GM12878 (cell line): ENCODE data around the gene RHBDD3. TPM values are rescaled to one million over a fixed set of nuclear protein-coding genes. Genes with fewer than 3 reads are reported as not detected.
A peak's percentile ranks its signal among the peaks of the same experiment; 100 is the strongest.

Experiments
- ATF7 ChIP-seq: fragments of 450-650 bp; IDR thresholded peaks from 2 replicates; pipeline ENCODE4 v1.6.1; 2016; ENCODE audit warnings: low read depth, mild to moderate bottlenecking
- BACH1 ChIP-seq: fragments of 450-650 bp; IDR thresholded peaks from 2 replicates; pipeline ENCODE4 v1.6.1; 2017; ENCODE audit warnings: mild to moderate bottlenecking, borderline replicate concordance
- CHD4 ChIP-seq: fragments of 200-600 bp; sonication (generic); IDR thresholded peaks from 2 replicates; pipeline ENCODE4 v1.6.1; 2016; ENCODE audit warnings: mild to moderate bottlenecking
- FOXM1 ChIP-seq: IDR thresholded peaks from 2 replicates; pipeline ENCODE4 v1.6.1; 2012; ENCODE audit warnings: low read depth, mild to moderate bottlenecking, inconsistent platforms, low read length, moderate library complexity
- KAT2A ChIP-seq: conservative IDR thresholded peaks from 2 replicates; pipeline ENCODE4 v1.6.1; 2011; ENCODE audit warnings: low read depth, low read length; ENCODE audit not compliant: control insufficient read depth
- MTA2 ChIP-seq: fragments of 450-650 bp; IDR thresholded peaks from 2 replicates; pipeline ENCODE4 v1.6.1; 2016; ENCODE audit warnings: low read depth, mild to moderate bottlenecking, moderate library complexity
- NBN ChIP-seq: fragments of 450-650 bp; IDR thresholded peaks from 2 replicates; pipeline ENCODE4 v1.6.1; 2016
- NRF1 ChIP-seq: conservative IDR thresholded peaks from 2 replicates; pipeline ENCODE4 v1.6.1; 2011; ENCODE audit warnings: mild to moderate bottlenecking, low read depth, low read length, improper control_type of control experiment
- PAX5 ChIP-seq: IDR thresholded peaks from 2 replicates; pipeline ENCODE4 v1.6.1; 2011; ENCODE audit warnings: low read depth, low read length, borderline replicate concordance
- PAX8 ChIP-seq: fragments of 450-650 bp; IDR thresholded peaks from 2 replicates; pipeline ENCODE4 v1.6.1; 2017; ENCODE audit warnings: mild to moderate bottlenecking, moderate library complexity
- SMC3 ChIP-seq: IDR thresholded peaks from 2 replicates; pipeline ENCODE4 v1.6.1; 2011; ENCODE audit warnings: low read length, improper control_type of control experiment, borderline replicate concordance
- SREBF1 ChIP-seq: IDR thresholded peaks from 2 replicates; pipeline ENCODE4 v1.6.1; 2012; ENCODE audit warnings: mild to moderate bottlenecking, low read length
- STAT1 ChIP-seq: fragments of 450-650 bp; conservative IDR thresholded peaks from 2 replicates; pipeline ENCODE4 v1.6.1; 2014; ENCODE audit warnings: antibody characterized with exemption, mild to moderate bottlenecking
- polyA plus RNA-seq, 11 experiments: library from polyadenylated mRNA; depleted of rRNA in 4 of 11; unstranded in 6 of 11; stranded (reverse) in 5 of 11; fragments of >200 nt; fragmentation: Nextera tagmentation in 4 of 11; fragmentation: Illumina TruSeq in 1 of 11; extraction: Ambion mirVana in 4 of 11; extraction: Trizol in 1 of 11; gene quantifications; 1 replicate in 1 of 11; 2 replicates in 10 of 11; pipeline versions ENCODE4 v1.2.1 to v1.2.3, GENCODE V29; 2011 to 2016; ENCODE audit warnings: inconsistent platforms in 2 of 11, missing spikeins in 2 of 11, low read depth in 1 of 11
- total RNA-seq, 4 experiments: library from RNA; depleted of rRNA in 3 of 4; stranded (reverse); fragments of >200 nt in 3 of 4; fragmentation: Illumina TruSeq in 1 of 4; extraction: Trizol in 1 of 4; gene quantifications; 2 replicates each; pipeline versions ENCODE4 v1.2.1 to v1.2.3, GENCODE V29; 2013 to 2021
- TF ChIP-seq, protein P1 (sequence below): fragments of 450-650 bp; formaldehyde crosslinking; IDR thresholded peaks from 2 replicates; pipeline ENCODE4 v1.5.0; 2022; ENCODE audit warnings: mild to moderate bottlenecking, missing genetic modification characterization
- TF ChIP-seq, protein P2 (sequence below): IDR thresholded peaks from 2 replicates; pipeline ENCODE4 v1.6.1; 2012; ENCODE audit warnings: low read depth, low read length, improper control_type of control experiment
- TF ChIP-seq, protein P3 (sequence below): fragments of 450-650 bp; formaldehyde crosslinking; IDR thresholded peaks from 2 replicates; pipeline ENCODE4 v1.4.0; 2020; ENCODE audit warnings: mild to moderate bottlenecking, moderate library complexity
- TF ChIP-seq, protein P4 (sequence below): fragments of 450-650 bp; IDR thresholded peaks from 2 replicates; pipeline ENCODE4 v1.6.1; 2017; ENCODE audit warnings: mild to moderate bottlenecking, moderate library complexity

Gene RHBDD3
- total and polyA plus RNA-seq, 10 of the 15 experiments (the other 5 are each of a cell fraction or from before 2014, with no cell fraction given): 0.27 to 41.2 (median 20.1) TPM

DNA sequence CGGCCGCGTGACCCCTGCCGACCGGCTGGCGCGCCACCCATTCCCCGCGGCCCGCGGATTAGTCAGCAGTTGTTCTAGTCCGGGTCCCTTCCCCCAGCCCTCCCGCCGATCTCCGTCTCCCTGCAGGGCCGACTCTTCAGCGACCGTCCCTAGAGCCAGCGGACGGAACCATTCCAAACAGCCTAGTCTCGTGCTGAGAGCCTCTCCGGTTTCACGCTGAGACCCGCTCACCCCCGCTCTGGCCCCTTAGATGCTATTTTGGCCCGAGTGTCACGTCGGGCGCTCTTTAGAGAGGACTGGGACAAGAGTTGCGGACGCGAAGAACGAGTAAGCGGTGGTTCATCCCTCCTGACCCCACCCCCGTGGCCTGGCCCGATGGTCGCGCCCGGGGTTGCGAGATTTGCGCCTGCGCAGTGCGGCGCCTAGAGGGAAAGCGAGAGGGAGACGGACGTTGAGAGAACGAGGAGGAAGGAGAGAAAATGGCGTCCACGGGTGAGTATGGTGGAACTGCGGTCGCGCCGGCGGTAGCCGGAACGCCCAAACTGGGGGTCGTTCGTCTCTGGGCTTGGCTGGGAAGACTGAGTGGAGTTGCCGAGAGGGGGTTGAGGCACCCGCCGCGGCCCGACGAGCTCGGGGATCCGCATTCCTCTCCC, at the start of gene RHBDD3, which contains the start of gene EWSR1 (continued):
- TF ChIP-seq, protein P1, sequence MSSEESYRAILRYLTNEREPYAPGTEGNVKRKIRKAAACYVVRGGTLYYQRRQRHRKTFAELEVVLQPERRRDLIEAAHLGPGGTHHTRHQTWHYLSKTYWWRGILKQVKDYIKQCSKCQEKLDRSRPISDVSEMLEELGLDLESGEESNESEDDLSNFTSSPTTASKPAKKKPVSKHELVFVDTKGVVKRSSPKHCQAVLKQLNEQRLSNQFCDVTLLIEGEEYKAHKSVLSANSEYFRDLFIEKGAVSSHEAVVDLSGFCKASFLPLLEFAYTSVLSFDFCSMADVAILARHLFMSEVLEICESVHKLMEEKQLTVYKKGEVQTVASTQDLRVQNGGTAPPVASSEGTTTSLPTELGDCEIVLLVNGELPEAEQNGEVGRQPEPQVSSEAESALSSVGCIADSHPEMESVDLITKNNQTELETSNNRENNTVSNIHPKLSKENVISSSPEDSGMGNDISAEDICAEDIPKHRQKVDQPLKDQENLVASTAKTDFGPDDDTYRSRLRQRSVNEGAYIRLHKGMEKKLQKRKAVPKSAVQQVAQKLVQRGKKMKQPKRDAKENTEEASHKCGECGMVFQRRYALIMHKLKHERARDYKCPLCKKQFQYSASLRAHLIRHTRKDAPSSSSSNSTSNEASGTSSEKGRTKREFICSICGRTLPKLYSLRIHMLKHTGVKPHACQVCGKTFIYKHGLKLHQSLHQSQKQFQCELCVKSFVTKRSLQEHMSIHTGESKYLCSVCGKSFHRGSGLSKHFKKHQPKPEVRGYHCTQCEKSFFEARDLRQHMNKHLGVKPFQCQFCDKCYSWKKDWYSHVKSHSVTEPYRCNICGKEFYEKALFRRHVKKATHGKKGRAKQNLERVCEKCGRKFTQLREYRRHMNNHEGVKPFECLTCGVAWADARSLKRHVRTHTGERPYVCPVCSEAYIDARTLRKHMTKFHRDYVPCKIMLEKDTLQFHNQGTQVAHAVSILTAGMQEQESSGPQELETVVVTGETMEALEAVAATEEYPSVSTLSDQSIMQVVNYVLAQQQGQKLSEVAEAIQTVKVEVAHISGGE (CRISPR knock-in tag): no peak
- TF ChIP-seq NBN (peak; percentile 98), PAX5 (peak; percentile 46), STAT1 (peak; percentile 94), SMC3 (no peak), BACH1 (peak; percentile 98), ATF7 (peak; percentile 100), NRF1 (peak; percentile 50), MTA2 (peak; percentile 78), FOXM1 (peak; percentile 79), KAT2A (no peak), PAX8 (peak; percentile 82; the same call in 1 of the 2 replicates), SREBF1 (peak; percentile 98), CHD4 (no peak)
- TF ChIP-seq, protein P2, sequence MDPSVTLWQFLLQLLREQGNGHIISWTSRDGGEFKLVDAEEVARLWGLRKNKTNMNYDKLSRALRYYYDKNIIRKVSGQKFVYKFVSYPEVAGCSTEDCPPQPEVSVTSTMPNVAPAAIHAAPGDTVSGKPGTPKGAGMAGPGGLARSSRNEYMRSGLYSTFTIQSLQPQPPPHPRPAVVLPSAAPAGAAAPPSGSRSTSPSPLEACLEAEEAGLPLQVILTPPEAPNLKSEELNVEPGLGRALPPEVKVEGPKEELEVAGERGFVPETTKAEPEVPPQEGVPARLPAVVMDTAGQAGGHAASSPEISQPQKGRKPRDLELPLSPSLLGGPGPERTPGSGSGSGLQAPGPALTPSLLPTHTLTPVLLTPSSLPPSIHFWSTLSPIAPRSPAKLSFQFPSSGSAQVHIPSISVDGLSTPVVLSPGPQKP: no peak; the same call in 1 of the 2 replicates
- TF ChIP-seq, protein P3, sequence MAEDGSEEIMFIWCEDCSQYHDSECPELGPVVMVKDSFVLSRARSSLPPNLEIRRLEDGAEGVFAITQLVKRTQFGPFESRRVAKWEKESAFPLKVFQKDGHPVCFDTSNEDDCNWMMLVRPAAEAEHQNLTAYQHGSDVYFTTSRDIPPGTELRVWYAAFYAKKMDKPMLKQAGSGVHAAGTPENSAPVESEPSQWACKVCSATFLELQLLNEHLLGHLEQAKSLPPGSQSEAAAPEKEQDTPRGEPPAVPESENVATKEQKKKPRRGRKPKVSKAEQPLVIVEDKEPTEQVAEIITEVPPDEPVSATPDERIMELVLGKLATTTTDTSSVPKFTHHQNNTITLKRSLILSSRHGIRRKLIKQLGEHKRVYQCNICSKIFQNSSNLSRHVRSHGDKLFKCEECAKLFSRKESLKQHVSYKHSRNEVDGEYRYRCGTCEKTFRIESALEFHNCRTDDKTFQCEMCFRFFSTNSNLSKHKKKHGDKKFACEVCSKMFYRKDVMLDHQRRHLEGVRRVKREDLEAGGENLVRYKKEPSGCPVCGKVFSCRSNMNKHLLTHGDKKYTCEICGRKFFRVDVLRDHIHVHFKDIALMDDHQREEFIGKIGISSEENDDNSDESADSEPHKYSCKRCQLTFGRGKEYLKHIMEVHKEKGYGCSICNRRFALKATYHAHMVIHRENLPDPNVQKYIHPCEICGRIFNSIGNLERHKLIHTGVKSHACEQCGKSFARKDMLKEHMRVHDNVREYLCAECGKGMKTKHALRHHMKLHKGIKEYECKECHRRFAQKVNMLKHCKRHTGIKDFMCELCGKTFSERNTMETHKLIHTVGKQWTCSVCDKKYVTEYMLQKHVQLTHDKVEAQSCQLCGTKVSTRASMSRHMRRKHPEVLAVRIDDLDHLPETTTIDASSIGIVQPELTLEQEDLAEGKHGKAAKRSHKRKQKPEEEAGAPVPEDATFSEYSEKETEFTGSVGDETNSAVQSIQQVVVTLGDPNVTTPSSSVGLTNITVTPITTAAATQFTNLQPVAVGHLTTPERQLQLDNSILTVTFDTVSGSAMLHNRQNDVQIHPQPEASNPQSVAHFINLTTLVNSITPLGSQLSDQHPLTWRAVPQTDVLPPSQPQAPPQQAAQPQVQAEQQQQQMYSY (CRISPR knock-in tag): peak; percentile 29; the same call in 1 of the 2 replicates
- TF ChIP-seq, protein P4, sequence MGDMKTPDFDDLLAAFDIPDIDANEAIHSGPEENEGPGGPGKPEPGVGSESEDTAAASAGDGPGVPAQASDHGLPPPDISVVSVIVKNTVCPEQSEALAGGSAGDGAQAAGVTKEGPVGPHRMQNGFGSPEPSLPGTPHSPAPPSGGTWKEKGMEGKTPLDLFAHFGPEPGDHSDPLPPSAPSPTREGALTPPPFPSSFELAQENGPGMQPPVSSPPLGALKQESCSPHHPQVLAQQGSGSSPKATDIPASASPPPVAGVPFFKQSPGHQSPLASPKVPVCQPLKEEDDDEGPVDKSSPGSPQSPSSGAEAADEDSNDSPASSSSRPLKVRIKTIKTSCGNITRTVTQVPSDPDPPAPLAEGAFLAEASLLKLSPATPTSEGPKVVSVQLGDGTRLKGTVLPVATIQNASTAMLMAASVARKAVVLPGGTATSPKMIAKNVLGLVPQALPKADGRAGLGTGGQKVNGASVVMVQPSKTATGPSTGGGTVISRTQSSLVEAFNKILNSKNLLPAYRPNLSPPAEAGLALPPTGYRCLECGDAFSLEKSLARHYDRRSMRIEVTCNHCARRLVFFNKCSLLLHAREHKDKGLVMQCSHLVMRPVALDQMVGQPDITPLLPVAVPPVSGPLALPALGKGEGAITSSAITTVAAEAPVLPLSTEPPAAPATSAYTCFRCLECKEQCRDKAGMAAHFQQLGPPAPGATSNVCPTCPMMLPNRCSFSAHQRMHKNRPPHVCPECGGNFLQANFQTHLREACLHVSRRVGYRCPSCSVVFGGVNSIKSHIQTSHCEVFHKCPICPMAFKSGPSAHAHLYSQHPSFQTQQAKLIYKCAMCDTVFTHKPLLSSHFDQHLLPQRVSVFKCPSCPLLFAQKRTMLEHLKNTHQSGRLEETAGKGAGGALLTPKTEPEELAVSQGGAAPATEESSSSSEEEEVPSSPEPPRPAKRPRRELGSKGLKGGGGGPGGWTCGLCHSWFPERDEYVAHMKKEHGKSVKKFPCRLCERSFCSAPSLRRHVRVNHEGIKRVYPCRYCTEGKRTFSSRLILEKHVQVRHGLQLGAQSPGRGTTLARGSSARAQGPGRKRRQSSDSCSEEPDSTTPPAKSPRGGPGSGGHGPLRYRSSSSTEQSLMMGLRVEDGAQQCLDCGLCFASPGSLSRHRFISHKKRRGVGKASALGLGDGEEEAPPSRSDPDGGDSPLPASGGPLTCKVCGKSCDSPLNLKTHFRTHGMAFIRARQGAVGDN: no peak; the same call in 1 of the 2 replicates
